HL-60 (cell line): ENCODE data around the gene LRRC61.
A peak's percentile ranks its signal among the peaks of the same experiment; 100 is the strongest.

ENCODE experiments used
- DNase-seq, 2 experiments: peaks; one replicate each; pipeline ENCODE4 v3.0.0-alpha.2; 2010 to 2020; ENCODE audit warnings: low read depth in 1 of 2, low spot score in 1 of 2
- H3K27ac ChIP-seq: fragments of 250-450 bp; sonication (Bioruptor Pico); replicated peaks from 2 replicates; pipeline ENCODE4 v1.5.1; 2020; ENCODE audit warnings: mild to moderate bottlenecking, moderate library complexity
- H3K27me3 ChIP-seq: fragments of 250-450 bp; sonication (Bioruptor Pico); 2 replicates; pipeline ENCODE4 v1.5.1; 2021; ENCODE audit warnings: mild to moderate bottlenecking, moderate library complexity; ENCODE audit not compliant: insufficient read depth, poor library complexity, severe bottlenecking
- H3K4me3 ChIP-seq: replicated peaks from 2 replicates; pipeline ENCODE4 v1.5.1; 2011; ENCODE audit warnings: mild to moderate bottlenecking, control low read depth, low read length; ENCODE audit not compliant: insufficient read depth
- GABPA ChIP-seq: IDR thresholded peaks from 2 replicates; pipeline ENCODE4 v1.6.1; 2012; ENCODE audit warnings: low read depth
- POLR2AphosphoS5 ChIP-seq: IDR thresholded peaks from 2 replicates; pipeline ENCODE4 v1.6.1; 2012; ENCODE audit warnings: low read depth
- REST ChIP-seq: IDR thresholded peaks from 2 replicates; pipeline ENCODE4 v1.6.1; 2012; ENCODE audit warnings: low read depth; ENCODE audit not compliant: insufficient replicate concordance
- SPI1 ChIP-seq: IDR thresholded peaks from 2 replicates; pipeline ENCODE4 v1.6.1; 2012; ENCODE audit warnings: low read depth, mild to moderate bottlenecking, borderline replicate concordance
- TF ChIP-seq, protein P1 (sequence below): IDR thresholded peaks from one replicate; pipeline ENCODE4 v1.5.1; 2011; ENCODE audit warnings: low read length, control low read depth, inconsistent platforms; ENCODE audit not compliant: insufficient read depth

Gene LRRC61

GRCh38 chr7:150363370-150363769 lies 40.2 kb downstream of the LRRC61 start:
- Histone ChIP-seq H3K27ac (peak overlapping the region; percentile 100), H3K4me3 (no peak overlapping the region)

GRCh38 chr7:150363872-150364271 lies 40.7 kb downstream of the LRRC61 start:
- TF ChIP-seq REST (no peak), POLR2AphosphoS5 (peak; percentile 61; the same call in 1 of the 2 replicates), SPI1 (peak; percentile 68; the same call in 1 of the 2 replicates), GABPA (no peak)
- TF ChIP-seq, protein P1, sequence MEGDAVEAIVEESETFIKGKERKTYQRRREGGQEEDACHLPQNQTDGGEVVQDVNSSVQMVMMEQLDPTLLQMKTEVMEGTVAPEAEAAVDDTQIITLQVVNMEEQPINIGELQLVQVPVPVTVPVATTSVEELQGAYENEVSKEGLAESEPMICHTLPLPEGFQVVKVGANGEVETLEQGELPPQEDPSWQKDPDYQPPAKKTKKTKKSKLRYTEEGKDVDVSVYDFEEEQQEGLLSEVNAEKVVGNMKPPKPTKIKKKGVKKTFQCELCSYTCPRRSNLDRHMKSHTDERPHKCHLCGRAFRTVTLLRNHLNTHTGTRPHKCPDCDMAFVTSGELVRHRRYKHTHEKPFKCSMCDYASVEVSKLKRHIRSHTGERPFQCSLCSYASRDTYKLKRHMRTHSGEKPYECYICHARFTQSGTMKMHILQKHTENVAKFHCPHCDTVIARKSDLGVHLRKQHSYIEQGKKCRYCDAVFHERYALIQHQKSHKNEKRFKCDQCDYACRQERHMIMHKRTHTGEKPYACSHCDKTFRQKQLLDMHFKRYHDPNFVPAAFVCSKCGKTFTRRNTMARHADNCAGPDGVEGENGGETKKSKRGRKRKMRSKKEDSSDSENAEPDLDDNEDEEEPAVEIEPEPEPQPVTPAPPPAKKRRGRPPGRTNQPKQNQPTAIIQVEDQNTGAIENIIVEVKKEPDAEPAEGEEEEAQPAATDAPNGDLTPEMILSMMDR: no peak
- H3K27ac ChIP-seq: peak overlapping the region; percentile 100
- no peak overlapping the region for H3K4me3 ChIP-seq
- peak in 1 of 2 experiments; percentile 80 for DNase-seq
- H3K27me3 ChIP-seq: no peaks in the 10 kb centered on the region

More at GRCh38 chr7:150363370-150363769, 40.2 kb downstream of the LRRC61 start:
- no peaks in the 10 kb centered on the region for H3K27me3 ChIP-seq
- TF ChIP-seq REST (no peak), GABPA (no peak), SPI1 (no peak), POLR2AphosphoS5 (no peak)
- TF ChIP-seq, protein P1: no peak
- DNase-seq: no peak

DNA sequence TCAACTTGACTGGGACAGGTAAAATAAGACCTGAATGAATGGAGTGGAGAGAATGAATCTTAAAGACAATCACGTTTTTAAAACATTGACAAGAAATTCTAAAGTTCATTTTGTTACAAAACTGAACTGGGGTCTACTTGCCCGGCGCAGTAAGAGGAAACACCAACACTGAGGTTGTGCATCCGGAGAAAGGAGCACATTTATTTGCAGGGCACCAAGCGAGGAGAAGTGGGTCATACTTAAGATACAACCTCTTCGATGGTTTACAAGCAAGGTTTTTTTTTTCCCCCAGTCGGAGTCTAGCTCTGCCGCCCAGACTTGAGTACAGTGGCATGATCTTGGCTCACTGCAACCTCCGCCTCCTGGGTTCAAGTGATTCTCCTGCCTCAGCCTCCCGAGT lies 42.0 kb downstream of the LRRC61 start:
- TF ChIP-seq GABPA (no peak), POLR2AphosphoS5 (no peak), REST (no peak), SPI1 (no peak)
- TF ChIP-seq, protein P1: no peak
- no peak for DNase-seq
- Histone ChIP-seq H3K4me3 (no peak overlapping the region), H3K27ac (peak overlapping the region; percentile 100), H3K27me3 (no peaks in the 10 kb centered on the region)
